ENCODE measurements around the gene PCED1B. TPM values are rescaled to one million over a fixed set of nuclear protein-coding genes. Genes with fewer than 3 reads are reported as not detected.

The PCED1B gene
- total and polyA plus RNA-seq, 4 donors, result 2.2 to 8.2 (median 3.8) TPM

- WGBS, 2 donors, result 59 to 74% methylated on average over 3 of the region's 3 CpGs
These were observed 69.7 kb downstream of the PCED1B start for GRCh38 chr12:47149146-47149545.

DNA sequence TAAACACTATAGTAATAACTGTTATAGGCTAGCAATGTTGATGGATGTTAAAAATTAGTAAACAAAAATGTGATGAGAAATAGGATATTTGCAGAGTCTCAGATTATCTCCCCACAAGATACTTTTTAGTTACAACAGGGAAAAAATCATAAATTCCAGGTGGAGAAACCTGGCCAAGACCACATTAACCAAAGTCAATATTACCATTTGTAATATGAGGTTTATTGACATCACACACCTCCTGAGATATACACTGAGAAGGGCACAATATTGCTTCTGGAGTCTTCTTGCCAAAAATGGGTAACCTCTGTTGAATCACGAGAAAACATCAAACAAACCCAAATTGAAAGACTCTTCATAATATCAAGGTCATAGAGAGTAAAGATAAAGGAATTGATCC lies 72.7 kb downstream of the PCED1B start:
- Histone ChIP-seq H3K9ac (ENCODE audit: insufficient read depth in 1 of 2, low read length in 2 of 2) (no peak overlapping the region), H3K36me3 (ENCODE audit: control insufficient read depth in 4 of 4, insufficient read depth in 4 of 4, low read length in 4 of 4) (peaks cover 0 to 2% (median 0%) of the 10 kb centered on the region in 4 donors), H3K9me3 (ENCODE audit: control insufficient read depth in 4 of 4, insufficient read depth in 3 of 4, low read length in 3 of 4) (peaks cover 0 to 2% (median 0%) of the 10 kb centered on the region in 4 donors), H3K4me3 (no peak overlapping the region), H3K27me3 (ENCODE audit: control insufficient read depth in 3 of 3, insufficient read depth in 3 of 3, low read length in 2 of 3) (no peaks in the 10 kb centered on the region), H3K27ac (ENCODE audit: low read depth in 1 of 2, low read length in 1 of 2) (no peak overlapping the region), H3K4me1 (ENCODE audit: control insufficient read depth in 5 of 5, insufficient read depth in 5 of 5, low read length in 5 of 5) (peaks cover 0 to 6% (median 3%) of the 10 kb centered on the region in 5 donors)
- WGBS, 2 donors, result 95% methylated on average over 1 of the region's 1 CpG
- TF ChIP-seq, protein P1, sequence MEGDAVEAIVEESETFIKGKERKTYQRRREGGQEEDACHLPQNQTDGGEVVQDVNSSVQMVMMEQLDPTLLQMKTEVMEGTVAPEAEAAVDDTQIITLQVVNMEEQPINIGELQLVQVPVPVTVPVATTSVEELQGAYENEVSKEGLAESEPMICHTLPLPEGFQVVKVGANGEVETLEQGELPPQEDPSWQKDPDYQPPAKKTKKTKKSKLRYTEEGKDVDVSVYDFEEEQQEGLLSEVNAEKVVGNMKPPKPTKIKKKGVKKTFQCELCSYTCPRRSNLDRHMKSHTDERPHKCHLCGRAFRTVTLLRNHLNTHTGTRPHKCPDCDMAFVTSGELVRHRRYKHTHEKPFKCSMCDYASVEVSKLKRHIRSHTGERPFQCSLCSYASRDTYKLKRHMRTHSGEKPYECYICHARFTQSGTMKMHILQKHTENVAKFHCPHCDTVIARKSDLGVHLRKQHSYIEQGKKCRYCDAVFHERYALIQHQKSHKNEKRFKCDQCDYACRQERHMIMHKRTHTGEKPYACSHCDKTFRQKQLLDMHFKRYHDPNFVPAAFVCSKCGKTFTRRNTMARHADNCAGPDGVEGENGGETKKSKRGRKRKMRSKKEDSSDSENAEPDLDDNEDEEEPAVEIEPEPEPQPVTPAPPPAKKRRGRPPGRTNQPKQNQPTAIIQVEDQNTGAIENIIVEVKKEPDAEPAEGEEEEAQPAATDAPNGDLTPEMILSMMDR (IDR thresholded peaks at IDR 0.05; ENCODE audit: control extremely low read depth, extremely low read depth), result no peak
- DNase-seq (no peak), ATAC-seq (ENCODE audit: insufficient read depth, low FRiP score) (no peak)

More at GRCh38 chr12:47149146-47149545, 69.7 kb downstream of the PCED1B start:
- TF ChIP-seq, protein P1 (IDR thresholded peaks at IDR 0.05; ENCODE audit: control extremely low read depth, extremely low read depth), result no peak
- no peak for ATAC-seq (ENCODE audit: insufficient read depth, low FRiP score)
- peaks cover 0 to 2% (median 0%) of the 10 kb centered on the region in 5 donors for H3K4me1 ChIP-seq (ENCODE audit: control insufficient read depth in 5 of 5, insufficient read depth in 5 of 5, low read length in 5 of 5)
- no peak for DNase-seq
- peaks cover 0 to 2% (median 0%) of the 10 kb centered on the region in 4 donors for H3K9me3 ChIP-seq (ENCODE audit: control insufficient read depth in 4 of 4, insufficient read depth in 3 of 4, low read length in 3 of 4)
- H3K27me3 ChIP-seq (ENCODE audit: control insufficient read depth in 3 of 3, insufficient read depth in 3 of 3, low read length in 2 of 3), result no peaks in the 10 kb centered on the region
- H3K9ac ChIP-seq (ENCODE audit: insufficient read depth in 1 of 2, low read length in 2 of 2), result no peak overlapping the region
- no peak overlapping the region for H3K27ac ChIP-seq (ENCODE audit: low read depth in 1 of 2, low read length in 1 of 2)
- peaks cover 0 to 2% (median 0%) of the 10 kb centered on the region in 4 donors for H3K36me3 ChIP-seq (ENCODE audit: control insufficient read depth in 4 of 4, insufficient read depth in 4 of 4, low read length in 4 of 4)
- H3K4me3 ChIP-seq, result no peak overlapping the region

DNA sequence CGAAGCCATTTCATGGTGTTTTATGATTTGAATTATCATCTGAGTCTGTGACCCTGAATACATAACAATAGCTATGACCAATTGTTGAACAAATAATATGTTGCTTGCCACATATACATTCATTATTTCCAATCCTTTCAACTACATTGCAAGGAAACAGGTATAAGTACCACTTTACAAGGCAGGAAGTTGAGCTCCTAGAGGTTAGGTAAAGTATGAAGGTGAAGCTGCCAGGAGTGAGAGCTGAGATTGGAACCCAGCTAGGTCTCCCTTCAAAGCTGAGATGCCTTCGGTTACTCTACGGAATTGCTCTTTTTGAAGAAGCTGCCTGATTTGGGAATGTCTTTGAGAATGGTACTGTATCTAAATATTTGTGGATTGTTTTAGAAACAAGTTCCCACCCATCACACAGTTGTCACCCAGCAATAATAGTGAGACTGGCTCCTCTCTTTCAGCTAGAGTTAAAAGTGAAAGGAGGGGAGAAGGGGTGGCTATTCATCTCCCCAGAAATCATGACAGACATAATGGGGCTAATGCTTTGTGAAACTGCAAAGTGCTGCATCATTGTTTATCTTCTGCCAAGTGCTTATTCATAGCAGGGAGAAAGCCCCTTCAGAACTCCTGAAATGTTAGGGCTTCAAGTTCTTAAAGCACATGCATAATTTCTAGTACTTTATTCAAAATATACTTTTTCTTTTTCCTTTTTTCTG lies 76.2 kb downstream of the PCED1B start:
- TF ChIP-seq, protein P1 (IDR thresholded peaks at IDR 0.05; ENCODE audit: control extremely low read depth, extremely low read depth), result no peak
- DNase-seq, result peak in 2 of 3 donors; percentile 21 to 26
- no peak overlapping the region for H3K4me3 ChIP-seq
- peaks cover 0 to 4% (median under 1%) of the 10 kb centered on the region in 4 donors for H3K9me3 ChIP-seq (ENCODE audit: control insufficient read depth in 4 of 4, insufficient read depth in 3 of 4, low read length in 3 of 4)
- WGBS, 2 donors, result 72 to 74% methylated on average over 3 of the region's 3 CpGs
- ATAC-seq (ENCODE audit: insufficient read depth, low FRiP score), result no peak
- peaks cover 0 to 2% (median 0%) of the 10 kb centered on the region in 4 donors for H3K36me3 ChIP-seq (ENCODE audit: control insufficient read depth in 4 of 4, insufficient read depth in 4 of 4, low read length in 4 of 4)
- peak overlapping the region in 1 of 2 donors; percentile 52 for H3K27ac ChIP-seq (ENCODE audit: low read depth in 1 of 2, low read length in 1 of 2)
- no peaks in the 10 kb centered on the region for H3K27me3 ChIP-seq (ENCODE audit: control insufficient read depth in 3 of 3, insufficient read depth in 3 of 3, low read length in 2 of 3)
- no peak overlapping the region for H3K9ac ChIP-seq (ENCODE audit: insufficient read depth in 1 of 2, low read length in 2 of 2)
- peaks cover 0 to 5% (median 3%) of the 10 kb centered on the region in 5 donors for H3K4me1 ChIP-seq (ENCODE audit: control insufficient read depth in 5 of 5, insufficient read depth in 5 of 5, low read length in 5 of 5)

Data from lung (tissue), 12 donors.